HepG2 (cell line): ENCODE measurements around the gene EMP2. TPM values are rescaled to one million over a fixed set of nuclear protein-coding genes. Genes with fewer than 3 reads are reported as not detected.
A peak's percentile ranks its signal among the peaks of the same experiment; 100 is the strongest.

Experiments used
- ARID5B ChIP-seq: IDR thresholded peaks from 2 replicates; pipeline ENCODE4 v1.4.0; 2020; ENCODE audit warnings: mild to moderate bottlenecking, missing genetic modification reagents
- ARNT2 ChIP-seq: sonication (generic); formaldehyde crosslinking; IDR thresholded peaks from 2 replicates; pipeline ENCODE4 v1.8.0; 2022; ENCODE audit warnings: mild to moderate bottlenecking, low read depth, missing genetic modification reagents, moderate library complexity
- FOSL1 ChIP-seq: sonication (generic); formaldehyde crosslinking; IDR thresholded peaks from 2 replicates; pipeline ENCODE4 v1.9.0; 2021; ENCODE audit warnings: missing genetic modification reagents, borderline replicate concordance
- TGIF2 ChIP-seq: IDR thresholded peaks from 2 replicates; pipeline ENCODE4 v1.6.1; 2016; ENCODE audit warnings: control low read depth, missing compliant biosample characterization
- ZBED4 ChIP-seq: sonication (generic); formaldehyde crosslinking; IDR thresholded peaks from 2 replicates; pipeline ENCODE4 v1.4.0; 2020; ENCODE audit warnings: missing genetic modification reagents, borderline replicate concordance
- ZFYVE20 ChIP-seq: sonication (generic); formaldehyde crosslinking; IDR thresholded peaks from 2 replicates; pipeline ENCODE4 v1.8.0; 2023; ENCODE audit warnings: low read depth, mild to moderate bottlenecking, moderate library complexity, missing genetic modification reagents, borderline replicate concordance
- ZNF12 ChIP-seq: sonication (generic); formaldehyde crosslinking; IDR thresholded peaks from 2 replicates; pipeline ENCODE4 v1.5.0; 2020; ENCODE audit warnings: missing genetic modification reagents
- ZNF136 ChIP-seq: sonication (generic); formaldehyde crosslinking; IDR thresholded peaks from 2 replicates; pipeline ENCODE4 v1.8.1; 2022; ENCODE audit warnings: low read depth, mild to moderate bottlenecking, moderate library complexity, missing genetic modification reagents
- ZNF207 ChIP-seq: fragments of 450-650 bp; IDR thresholded peaks from 2 replicates; pipeline ENCODE4 v1.6.1; 2016; ENCODE audit warnings: antibody characterized with exemption, borderline replicate concordance
- ZNF678 ChIP-seq: sonication (generic); formaldehyde crosslinking; IDR thresholded peaks from 2 replicates; pipeline ENCODE4 v1.4.0; 2020; ENCODE audit warnings: mild to moderate bottlenecking, missing genetic modification reagents
- ZNF687 ChIP-seq: sonication (generic); formaldehyde crosslinking; IDR thresholded peaks from 2 replicates; pipeline ENCODE4 v1.5.1; 2020; ENCODE audit warnings: mild to moderate bottlenecking, missing genetic modification reagents, moderate library complexity
- polyA plus RNA-seq, 8 experiments: library from polyadenylated mRNA; depleted of rRNA in 3 of 8; stranded (reverse) in 7 of 8; unstranded in 1 of 8; fragments of >200 nt; fragmentation: Illumina TruSeq in 4 of 8; extraction: Trizol in 4 of 8; gene quantifications; 2 replicates each; pipeline versions ENCODE4 v1.2.1 to v1.2.3, GENCODE V29; 2011 to 2016; ENCODE audit warnings: low read depth in 4 of 8, missing spikeins in 1 of 8, mixed read lengths in 1 of 8; ENCODE audit not compliant: insufficient read depth in 1 of 8
- total RNA-seq, 5 experiments: library from RNA; depleted of rRNA; stranded (reverse); fragments of >200 nt; fragmentation: Illumina TruSeq; extraction: Trizol; gene quantifications; 2 replicates each; pipeline ENCODE4 v1.2.3, GENCODE V29; 2016; ENCODE audit warnings: low read depth in 1 of 5
- TF ChIP-seq, protein P1 (sequence below): IDR thresholded peaks from 2 replicates; pipeline ENCODE4 v1.6.1; 2016; ENCODE audit warnings: low read depth, borderline replicate concordance
- TF ChIP-seq, protein P2 (sequence below): sonication (generic); formaldehyde crosslinking; IDR thresholded peaks from 2 replicates; pipeline ENCODE4 v1.8.0; 2022; ENCODE audit warnings: low read depth, missing genetic modification reagents

EMP2 gene
- total and polyA plus RNA-seq, 2 of the 13 experiments (the other 11 are each of a cell fraction or from before 2014, with no cell fraction given): 24.6 to 91.2 TPM

DNA sequence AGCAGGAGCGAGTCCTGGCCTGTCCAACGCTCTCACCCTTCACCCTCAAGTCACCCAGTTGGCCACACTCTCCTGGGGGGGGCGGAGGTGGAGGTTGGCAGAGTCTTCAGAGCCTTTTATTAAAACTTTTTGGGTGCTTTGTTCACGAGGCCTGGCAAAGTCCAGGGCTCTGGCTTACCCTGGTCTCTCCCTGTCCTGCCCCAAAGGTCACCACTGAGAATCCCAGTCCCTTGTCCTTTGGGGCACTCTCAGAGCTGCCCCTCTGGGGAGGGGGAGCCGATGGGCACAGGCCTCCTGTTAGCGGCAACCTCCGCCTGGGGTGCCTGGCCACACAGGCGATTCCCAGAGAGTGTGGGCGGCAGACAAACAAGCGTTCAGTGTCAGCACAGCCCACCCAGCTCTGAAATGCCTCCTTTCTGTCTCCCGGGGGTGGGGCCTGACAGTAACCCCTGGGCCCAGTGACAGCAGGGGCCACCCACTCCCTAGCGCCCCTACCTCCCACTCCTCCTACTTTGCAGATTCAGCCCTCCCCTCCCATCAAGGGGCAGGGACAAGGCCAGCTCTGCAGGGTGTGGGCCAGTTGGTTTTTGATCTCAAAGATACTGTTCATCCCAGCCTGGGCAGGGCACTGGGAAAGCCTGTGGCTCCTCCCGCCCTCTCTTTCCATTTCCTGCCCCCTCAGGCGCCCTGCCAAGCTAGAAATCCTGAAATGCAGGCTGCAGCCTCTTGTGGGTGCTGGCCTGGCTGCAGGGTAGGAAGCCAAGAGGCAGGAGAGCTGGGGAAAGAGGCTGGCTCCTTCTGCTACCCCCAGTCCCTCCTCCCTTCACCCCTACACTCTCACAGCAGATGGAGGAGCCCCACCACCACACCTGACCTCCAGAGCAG is 36.6 kb upstream of the EMP2 start (continued):
- TF ChIP-seq ZNF687 (CRISPR knock-in tag): peak; percentile 97
- TF ChIP-seq ZBED4 (CRISPR knock-in tag): peak; percentile 70; the same call in 1 of the 2 replicates
- TF ChIP-seq, protein P1, sequence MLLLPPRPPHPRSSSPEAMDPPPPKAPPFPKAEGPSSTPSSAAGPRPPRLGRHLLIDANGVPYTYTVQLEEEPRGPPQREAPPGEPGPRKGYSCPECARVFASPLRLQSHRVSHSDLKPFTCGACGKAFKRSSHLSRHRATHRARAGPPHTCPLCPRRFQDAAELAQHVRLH: peak; percentile 45; the same call in 1 of the 2 replicates
- peak; percentile 54; the same call in 1 of the 2 replicates for TF ChIP-seq ZFYVE20 (CRISPR knock-in tag)
- no peak for TF ChIP-seq FOSL1 (CRISPR knock-in tag)
- TF ChIP-seq ZNF678: no peak
- no peak for TF ChIP-seq ZNF207
- TF ChIP-seq ARNT2: peak; percentile 74
- TF ChIP-seq TGIF2 (CRISPR knock-in tag): peak; percentile 89
- peak; percentile 86 for TF ChIP-seq ARID5B (CRISPR knock-in tag)
- TF ChIP-seq ZNF12: no peak; the same call in 1 of the 2 replicates
- no peak for TF ChIP-seq ZNF136 (CRISPR knock-in tag)
- TF ChIP-seq, protein P2, sequence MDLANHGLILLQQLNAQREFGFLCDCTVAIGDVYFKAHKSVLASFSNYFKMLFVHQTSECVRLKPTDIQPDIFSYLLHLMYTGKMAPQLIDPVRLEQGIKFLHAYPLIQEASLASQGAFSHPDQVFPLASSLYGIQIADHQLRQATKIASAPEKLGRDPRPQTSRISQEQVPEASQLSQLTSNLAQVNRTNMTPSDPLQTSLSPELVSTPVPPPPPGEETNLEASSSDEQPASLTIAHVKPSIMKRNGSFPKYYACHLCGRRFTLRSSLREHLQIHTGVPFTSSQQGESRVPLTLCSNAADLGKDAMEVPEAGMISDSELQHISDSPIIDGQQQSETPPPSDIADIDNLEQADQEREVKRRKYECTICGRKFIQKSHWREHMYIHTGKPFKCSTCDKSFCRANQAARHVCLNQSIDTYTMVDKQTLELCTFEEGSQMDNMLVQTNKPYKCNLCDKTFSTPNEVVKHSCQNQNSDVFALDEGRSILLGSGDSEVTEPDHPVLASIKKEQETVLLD (CRISPR knock-in tag): no peak
